Measurements from ENCODE around the gene USP15.

USP15 gene

DNA sequence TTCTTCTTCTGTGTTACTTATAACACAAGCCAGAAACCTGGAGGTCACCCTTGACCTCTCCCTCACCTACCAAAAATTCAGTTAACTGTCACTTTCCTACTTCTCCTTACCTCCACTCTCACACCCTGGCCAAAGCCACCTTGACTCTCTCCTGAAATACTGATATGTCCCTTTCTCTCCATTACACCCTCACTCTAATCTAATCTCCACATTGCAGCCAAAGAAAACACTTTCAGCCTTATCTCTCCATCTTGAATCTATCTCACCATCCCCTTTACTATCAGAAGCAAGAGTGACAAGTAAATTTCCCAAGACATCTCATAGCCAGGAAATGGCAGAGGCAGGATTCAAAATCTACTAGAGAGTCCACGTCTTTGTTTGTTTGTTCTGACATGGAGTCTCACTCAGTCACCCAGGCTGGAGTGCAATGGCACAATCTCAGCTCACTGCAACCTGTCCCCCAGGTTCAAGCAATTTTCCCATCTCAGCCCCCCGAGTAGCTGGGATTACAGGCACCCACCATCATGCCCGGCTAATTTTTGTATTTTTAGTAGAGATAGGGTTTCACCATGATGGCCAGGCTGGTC is 28.0 kb upstream of the USP15 start:
- no peak for DNase-seq
- H3K4me3 ChIP-seq, result no peak overlapping the region
- H3K27ac ChIP-seq, result no peak overlapping the region
- no peaks in the 10 kb centered on the region for H3K27me3 ChIP-seq
- intact Hi-C loops (cut with DNase I; ENCODE audit: low total_unique reads), result no loop called here
- TF ChIP-seq, protein P1, sequence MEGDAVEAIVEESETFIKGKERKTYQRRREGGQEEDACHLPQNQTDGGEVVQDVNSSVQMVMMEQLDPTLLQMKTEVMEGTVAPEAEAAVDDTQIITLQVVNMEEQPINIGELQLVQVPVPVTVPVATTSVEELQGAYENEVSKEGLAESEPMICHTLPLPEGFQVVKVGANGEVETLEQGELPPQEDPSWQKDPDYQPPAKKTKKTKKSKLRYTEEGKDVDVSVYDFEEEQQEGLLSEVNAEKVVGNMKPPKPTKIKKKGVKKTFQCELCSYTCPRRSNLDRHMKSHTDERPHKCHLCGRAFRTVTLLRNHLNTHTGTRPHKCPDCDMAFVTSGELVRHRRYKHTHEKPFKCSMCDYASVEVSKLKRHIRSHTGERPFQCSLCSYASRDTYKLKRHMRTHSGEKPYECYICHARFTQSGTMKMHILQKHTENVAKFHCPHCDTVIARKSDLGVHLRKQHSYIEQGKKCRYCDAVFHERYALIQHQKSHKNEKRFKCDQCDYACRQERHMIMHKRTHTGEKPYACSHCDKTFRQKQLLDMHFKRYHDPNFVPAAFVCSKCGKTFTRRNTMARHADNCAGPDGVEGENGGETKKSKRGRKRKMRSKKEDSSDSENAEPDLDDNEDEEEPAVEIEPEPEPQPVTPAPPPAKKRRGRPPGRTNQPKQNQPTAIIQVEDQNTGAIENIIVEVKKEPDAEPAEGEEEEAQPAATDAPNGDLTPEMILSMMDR (IDR thresholded peaks at IDR 0.05), result no peak
- no peaks in the 10 kb centered on the region for H3K36me3 ChIP-seq
- H3K9me3 ChIP-seq, result no peaks in the 10 kb centered on the region
- no peaks in the 10 kb centered on the region for H3K4me1 ChIP-seq

DNA sequence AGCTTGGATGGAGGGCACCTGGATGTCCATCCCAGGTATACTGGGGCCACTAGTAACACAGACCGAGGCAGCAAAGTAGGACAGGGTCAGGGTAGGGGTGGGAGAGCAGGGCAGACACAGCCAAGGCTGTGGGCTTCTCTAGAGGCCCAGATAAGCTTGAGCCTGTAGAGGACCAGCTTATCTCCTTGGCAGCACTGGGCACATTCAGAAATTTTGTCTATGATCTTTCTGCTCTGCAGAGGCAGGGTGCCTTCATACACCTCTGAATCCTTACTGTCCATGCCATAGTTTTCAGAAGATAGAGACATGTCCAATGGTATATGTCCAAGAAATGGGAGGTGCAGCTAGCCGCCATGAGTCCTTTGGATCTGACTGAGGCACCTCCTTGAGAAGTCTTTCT is 26.4 kb upstream of the USP15 start:
- no peak overlapping the region for H3K27ac ChIP-seq
- no peaks in the 10 kb centered on the region for H3K27me3 ChIP-seq
- no peak overlapping the region for H3K4me3 ChIP-seq
- H3K9me3 ChIP-seq, result peaks cover 0 to 5% (median 0%) of the 10 kb centered on the region in 3 donors
- intact Hi-C loops (cut with DNase I; ENCODE audit: low total_unique reads), result no loop called here
- DNase-seq, result no peak
- no peaks in the 10 kb centered on the region for H3K4me1 ChIP-seq
- TF ChIP-seq, protein P1 (IDR thresholded peaks at IDR 0.05), result no peak
- no peaks in the 10 kb centered on the region for H3K36me3 ChIP-seq

DNA sequence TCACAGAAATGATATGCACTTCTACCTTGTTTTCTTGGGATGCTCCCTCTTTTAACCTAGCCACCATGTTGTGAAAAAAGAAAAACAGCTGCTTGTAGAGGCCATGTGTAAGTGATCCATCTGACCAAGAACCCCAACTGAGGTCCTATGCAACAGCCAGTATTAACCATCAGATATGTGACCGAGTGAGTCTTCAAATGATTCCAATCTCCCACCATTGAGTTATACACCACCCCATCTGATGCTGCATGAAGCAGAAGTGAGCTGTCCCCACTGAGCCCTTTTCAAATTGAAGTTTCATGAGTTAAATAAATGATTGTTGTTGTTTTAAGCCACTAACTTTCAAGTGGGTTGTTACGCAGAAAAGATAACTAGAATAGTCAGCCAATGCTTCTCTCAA is 20.6 kb upstream of the USP15 start:
- intact Hi-C loops (cut with DNase I; ENCODE audit: low total_unique reads), result no loop called here
- no peaks in the 10 kb centered on the region for H3K4me1 ChIP-seq
- H3K4me3 ChIP-seq, result no peak overlapping the region
- H3K27ac ChIP-seq, result no peak overlapping the region
- TF ChIP-seq, protein P1 (IDR thresholded peaks at IDR 0.05), result no peak
- H3K27me3 ChIP-seq, result no peaks in the 10 kb centered on the region
- H3K36me3 ChIP-seq, result no peaks in the 10 kb centered on the region
- DNase-seq, result no peak
- H3K9me3 ChIP-seq, result peaks cover 0 to 5% (median 0%) of the 10 kb centered on the region in 3 donors

DNA sequence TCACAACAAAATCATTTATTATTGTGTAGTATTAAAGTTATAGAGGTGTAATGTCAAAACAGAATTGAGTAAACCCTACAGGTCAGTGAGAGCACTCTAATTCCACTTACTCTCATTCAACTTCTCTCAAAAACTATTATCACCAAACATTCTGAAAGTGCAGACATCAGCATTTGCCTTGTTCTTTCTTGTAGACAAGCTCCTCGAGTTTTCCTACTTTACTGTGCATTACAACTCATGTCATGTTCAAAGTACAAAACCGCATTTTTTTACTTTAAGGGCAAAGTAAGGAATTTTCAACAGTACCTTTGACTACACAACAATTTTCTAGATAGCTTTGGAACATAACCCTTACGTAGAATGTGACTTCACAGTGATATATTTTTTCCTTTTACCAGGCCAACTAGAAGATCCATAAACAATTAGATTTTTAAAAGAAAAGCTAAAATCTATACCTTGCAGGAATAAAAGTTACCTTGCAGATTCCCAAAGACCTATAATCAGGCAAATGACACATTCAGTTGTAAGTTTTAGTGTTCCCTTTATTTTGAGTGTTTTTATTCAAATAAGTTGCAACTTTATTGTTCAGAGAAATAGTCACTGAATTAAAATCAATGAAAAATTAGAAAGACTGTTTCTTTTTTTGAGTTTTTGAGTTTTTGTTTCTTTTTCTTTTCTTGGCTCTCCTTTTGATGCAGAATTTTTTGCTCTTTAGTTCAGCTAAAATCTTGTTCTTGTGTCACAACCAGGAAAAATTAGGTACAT is 12.7 kb upstream of the USP15 start:
- DNase-seq, result no peak
- Histone ChIP-seq H3K4me3 (no peak overlapping the region), H3K27ac (no peak overlapping the region), H3K36me3 (no peaks in the 10 kb centered on the region), H3K9me3 (no peaks in the 10 kb centered on the region), H3K27me3 (no peaks in the 10 kb centered on the region), H3K4me1 (no peaks in the 10 kb centered on the region)
- intact Hi-C loops (cut with DNase I; ENCODE audit: low total_unique reads), result no loop called here
- TF ChIP-seq, protein P1 (IDR thresholded peaks at IDR 0.05), result no peak

DNA sequence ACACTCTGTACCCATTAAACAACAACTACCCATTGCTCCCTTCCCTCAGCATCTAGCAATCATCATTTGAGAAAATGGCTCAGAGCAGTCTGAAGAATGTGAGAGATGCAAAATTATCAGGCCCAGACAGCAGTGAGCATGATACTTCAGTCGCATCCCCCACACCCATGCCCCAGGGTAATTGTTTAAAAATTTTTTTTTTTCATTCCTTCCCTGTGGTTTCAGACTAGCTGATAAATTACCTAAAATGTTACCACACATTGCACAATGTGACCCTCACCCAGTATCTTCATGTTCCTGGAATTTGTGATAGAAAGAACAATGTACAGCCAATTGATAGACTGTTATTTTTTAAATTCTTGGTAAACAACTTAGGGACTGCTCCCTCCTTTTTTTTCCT is 11.3 kb upstream of the USP15 start:
- Histone ChIP-seq H3K4me3 (no peak overlapping the region), H3K4me1 (no peaks in the 10 kb centered on the region), H3K27me3 (no peaks in the 10 kb centered on the region), H3K27ac (no peak overlapping the region), H3K36me3 (no peaks in the 10 kb centered on the region), H3K9me3 (no peaks in the 10 kb centered on the region)
- no peak for DNase-seq
- TF ChIP-seq, protein P1 (IDR thresholded peaks at IDR 0.05), result no peak
- intact Hi-C loops (cut with DNase I; ENCODE audit: low total_unique reads), result no loop called here
